KOPT-K1 (cell line): Measurements from ENCODE around the gene TTBK1.

ENCODE experiments used
- H3K27ac ChIP-seq: fragments of 200-600 bp; sonication (generic); 2 replicates; pipeline ENCODE4 v1.5.1; 2016; ENCODE audit warnings: antibody characterized with exemption, mild to moderate bottlenecking, low read depth, low read length; ENCODE audit not compliant: poor library complexity, severe bottlenecking
- H3K36me3 ChIP-seq: fragments of 200-600 bp; sonication (generic); 2 replicates; pipeline ENCODE4 v1.5.1; 2017; ENCODE audit warnings: antibody characterized with exemption, mild to moderate bottlenecking, low read length, moderate library complexity; ENCODE audit not compliant: insufficient read depth
- H3K9me3 ChIP-seq: fragments of 200-600 bp; sonication (generic); 2 replicates; pipeline ENCODE4 v1.5.1; 2017; ENCODE audit warnings: antibody characterized with exemption, low read length, mild to moderate bottlenecking; ENCODE audit not compliant: insufficient read depth, poor library complexity, severe bottlenecking

The TTBK1 gene

GRCh38 chr6:43269273-43270007 is 26.2 kb downstream of the TTBK1 start:
- H3K36me3 ChIP-seq, result no peaks in the 10 kb centered on the region
- H3K27ac ChIP-seq, result no peak overlapping the region
- no peaks in the 10 kb centered on the region for H3K9me3 ChIP-seq

- no peak overlapping the region for H3K27ac ChIP-seq
Observed at GRCh38 chr6:43271103-43271815, 28.0 kb downstream of the TTBK1 start.

GRCh38 chr6:43271944-43272343 is 28.7 kb downstream of the TTBK1 start:
- Histone ChIP-seq H3K27ac (no peak overlapping the region), H3K9me3 (no peaks in the 10 kb centered on the region), H3K36me3 (no peaks in the 10 kb centered on the region)

More at GRCh38 chr6:43271103-43271815, 28.0 kb downstream of the TTBK1 start:
- H3K9me3 ChIP-seq, result no peaks in the 10 kb centered on the region
- H3K36me3 ChIP-seq, result no peaks in the 10 kb centered on the region

- Histone ChIP-seq H3K36me3 (no peaks in the 10 kb centered on the region), H3K27ac (no peak overlapping the region), H3K9me3 (no peaks in the 10 kb centered on the region)
Observed at GRCh38 chr6:43273707-43274106, 30.4 kb downstream of the TTBK1 start.

- H3K36me3 ChIP-seq, result no peaks in the 10 kb centered on the region
- H3K9me3 ChIP-seq, result no peaks in the 10 kb centered on the region
- H3K27ac ChIP-seq, result no peak overlapping the region
Observed at GRCh38 chr6:43274127-43274915, 31.0 kb downstream of the TTBK1 start.

GRCh38 chr6:43274916-43275597 is 31.8 kb downstream of the TTBK1 start:
- Histone ChIP-seq H3K36me3 (no peaks in the 10 kb centered on the region), H3K9me3 (no peaks in the 10 kb centered on the region), H3K27ac (no peak overlapping the region)

- Histone ChIP-seq H3K27ac (no peak overlapping the region), H3K36me3 (no peaks in the 10 kb centered on the region), H3K9me3 (no peaks in the 10 kb centered on the region)
Observed at GRCh38 chr6:43275801-43276576, 32.7 kb downstream of the TTBK1 start.

- no peak overlapping the region for H3K27ac ChIP-seq
- H3K9me3 ChIP-seq, result no peaks in the 10 kb centered on the region
- H3K36me3 ChIP-seq, result no peaks in the 10 kb centered on the region
Observed at GRCh38 chr6:43276577-43277305, 33.5 kb downstream of the TTBK1 start.

- no peaks in the 10 kb centered on the region for H3K9me3 ChIP-seq
- H3K27ac ChIP-seq, result no peak overlapping the region
- no peaks in the 10 kb centered on the region for H3K36me3 ChIP-seq
Observed at GRCh38 chr6:43277306-43277642, 34.0 kb downstream of the TTBK1 start.

- no peaks in the 10 kb centered on the region for H3K36me3 ChIP-seq
- no peak overlapping the region for H3K27ac ChIP-seq
- no peaks in the 10 kb centered on the region for H3K9me3 ChIP-seq
Observed at GRCh38 chr6:43277643-43278523, 34.6 kb downstream of the TTBK1 start.

- no peaks in the 10 kb centered on the region for H3K9me3 ChIP-seq
- no peaks in the 10 kb centered on the region for H3K36me3 ChIP-seq
- H3K27ac ChIP-seq, result no peak overlapping the region
Observed at GRCh38 chr6:43278524-43279078, 35.3 kb downstream of the TTBK1 start.

GRCh38 chr6:43280234-43280633 is 37.0 kb downstream of the TTBK1 start:
- Histone ChIP-seq H3K9me3 (no peaks in the 10 kb centered on the region), H3K36me3 (no peaks in the 10 kb centered on the region), H3K27ac (no peak overlapping the region)

- H3K9me3 ChIP-seq, result no peaks in the 10 kb centered on the region
- H3K36me3 ChIP-seq, result no peaks in the 10 kb centered on the region
- no peak overlapping the region for H3K27ac ChIP-seq
Observed at GRCh38 chr6:43282060-43282459, 38.8 kb downstream of the TTBK1 start.
